Panc1 (cell line): ENCODE measurements around the gene PTPRF.

Source experiments
- CTCF ChIP-seq: fragments of 450-650 bp; IDR thresholded peaks from 2 replicates; pipeline ENCODE4 v1.5.1; 2017; ENCODE audit warnings: mild to moderate bottlenecking
- POLR2AphosphoS5 ChIP-seq: IDR thresholded peaks from 2 replicates; pipeline ENCODE4 v1.6.1; 2012; ENCODE audit warnings: mild to moderate bottlenecking, low read depth, low read length, moderate library complexity
- REST ChIP-seq, 2 experiments: IDR thresholded peaks; 2 replicates each; pipeline ENCODE4 v1.6.1; 2011 to 2012; ENCODE audit warnings: low read depth in 2 of 2, control low read depth in 1 of 2, low read length in 1 of 2, mild to moderate bottlenecking in 1 of 2, moderate library complexity in 1 of 2; ENCODE audit not compliant: insufficient read depth in 1 of 2
- TCF7L2 ChIP-seq: IDR thresholded peaks from 2 replicates; pipeline ENCODE4 v1.6.1; 2011; ENCODE audit warnings: mild to moderate bottlenecking, low read depth, low read length, inconsistent platforms

- TF ChIP-seq CTCF (no peak), REST (IDR thresholded peaks at IDR 0.05; ENCODE audit: insufficient read depth in 1 of 2, low read depth in 2 of 2, low read length in 1 of 2) (no peak), TCF7L2 (no peak), POLR2AphosphoS5 (no peak)
Observed at GRCh38 chr1:43602990-43603389, 72.3 kb downstream of the PTPRF start.
